22Rv1 (cell line): ENCODE results near the gene ALOX5AP.

Experiments
- H3K27ac ChIP-seq: fragments of 450-650 bp; 2 replicates; pipeline ENCODE4 v1.5.1; 2017
- ZFX ChIP-seq: fragments of 450-650 bp; IDR thresholded peaks from 2 replicates; pipeline ENCODE4 v1.6.1; 2017; ENCODE audit warnings: antibody characterized with exemption, borderline replicate concordance
- TF ChIP-seq, protein P1 (sequence below): fragments of 450-650 bp; IDR thresholded peaks from 2 replicates; pipeline ENCODE4 v1.5.1; 2017; ENCODE audit warnings: mild to moderate bottlenecking

ALOX5AP gene

DNA sequence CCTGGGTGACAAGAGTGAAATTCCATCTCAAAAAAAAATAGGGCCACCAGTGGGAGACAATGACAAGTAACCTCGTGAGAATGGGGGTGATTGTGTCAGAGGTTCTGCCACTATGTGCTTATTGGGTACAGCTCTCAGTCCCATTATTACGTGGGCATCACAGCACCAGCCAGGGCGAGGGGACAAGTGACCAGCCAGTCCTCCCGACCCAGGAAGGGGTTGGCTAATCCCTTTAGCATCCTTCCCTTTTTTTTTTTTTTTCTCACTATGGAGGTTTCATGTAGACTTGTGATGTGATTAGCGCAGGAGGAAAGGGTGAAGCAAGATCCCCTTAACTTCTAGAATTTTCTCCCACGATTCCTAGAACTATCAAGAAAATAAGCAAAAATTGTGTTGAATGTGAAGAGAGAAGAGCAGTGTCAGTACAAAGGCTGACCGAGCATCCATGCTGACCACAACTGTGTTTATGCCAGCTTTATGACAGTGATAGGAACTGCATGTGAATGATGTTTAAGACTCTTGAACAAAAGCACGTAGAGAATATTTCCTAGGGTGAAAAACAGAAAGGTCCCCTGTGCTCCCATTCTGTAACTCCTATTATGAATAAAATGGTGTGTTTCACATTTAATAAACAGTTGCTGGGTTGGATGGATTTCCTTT is 50.0 kb downstream of the ALOX5AP start:
- no peak overlapping the region for H3K27ac ChIP-seq
- TF ChIP-seq, protein P1, sequence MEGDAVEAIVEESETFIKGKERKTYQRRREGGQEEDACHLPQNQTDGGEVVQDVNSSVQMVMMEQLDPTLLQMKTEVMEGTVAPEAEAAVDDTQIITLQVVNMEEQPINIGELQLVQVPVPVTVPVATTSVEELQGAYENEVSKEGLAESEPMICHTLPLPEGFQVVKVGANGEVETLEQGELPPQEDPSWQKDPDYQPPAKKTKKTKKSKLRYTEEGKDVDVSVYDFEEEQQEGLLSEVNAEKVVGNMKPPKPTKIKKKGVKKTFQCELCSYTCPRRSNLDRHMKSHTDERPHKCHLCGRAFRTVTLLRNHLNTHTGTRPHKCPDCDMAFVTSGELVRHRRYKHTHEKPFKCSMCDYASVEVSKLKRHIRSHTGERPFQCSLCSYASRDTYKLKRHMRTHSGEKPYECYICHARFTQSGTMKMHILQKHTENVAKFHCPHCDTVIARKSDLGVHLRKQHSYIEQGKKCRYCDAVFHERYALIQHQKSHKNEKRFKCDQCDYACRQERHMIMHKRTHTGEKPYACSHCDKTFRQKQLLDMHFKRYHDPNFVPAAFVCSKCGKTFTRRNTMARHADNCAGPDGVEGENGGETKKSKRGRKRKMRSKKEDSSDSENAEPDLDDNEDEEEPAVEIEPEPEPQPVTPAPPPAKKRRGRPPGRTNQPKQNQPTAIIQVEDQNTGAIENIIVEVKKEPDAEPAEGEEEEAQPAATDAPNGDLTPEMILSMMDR, result no peak
- TF ChIP-seq ZFX, result no peak

DNA sequence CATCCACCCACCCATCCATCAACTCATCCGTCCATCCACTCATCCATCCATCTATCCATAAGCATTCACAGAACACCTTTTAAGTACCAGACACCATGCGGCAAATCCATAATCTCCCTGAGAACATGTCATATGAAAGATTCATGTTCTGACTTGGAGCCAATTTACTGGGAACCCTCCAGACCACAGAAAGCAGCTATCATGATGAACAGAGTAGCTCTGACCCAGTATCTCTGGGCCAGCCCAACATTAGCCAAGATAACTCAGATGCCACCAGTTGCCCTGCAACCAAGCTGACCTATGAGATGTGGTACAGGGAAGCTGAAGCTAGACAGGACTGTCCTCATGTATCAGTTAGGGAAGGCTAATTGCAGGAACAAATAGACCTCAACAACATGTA is 51.3 kb downstream of the ALOX5AP start:
- no peak for TF ChIP-seq ZFX
- TF ChIP-seq, protein P1, result no peak
- H3K27ac ChIP-seq, result no peak overlapping the region

DNA sequence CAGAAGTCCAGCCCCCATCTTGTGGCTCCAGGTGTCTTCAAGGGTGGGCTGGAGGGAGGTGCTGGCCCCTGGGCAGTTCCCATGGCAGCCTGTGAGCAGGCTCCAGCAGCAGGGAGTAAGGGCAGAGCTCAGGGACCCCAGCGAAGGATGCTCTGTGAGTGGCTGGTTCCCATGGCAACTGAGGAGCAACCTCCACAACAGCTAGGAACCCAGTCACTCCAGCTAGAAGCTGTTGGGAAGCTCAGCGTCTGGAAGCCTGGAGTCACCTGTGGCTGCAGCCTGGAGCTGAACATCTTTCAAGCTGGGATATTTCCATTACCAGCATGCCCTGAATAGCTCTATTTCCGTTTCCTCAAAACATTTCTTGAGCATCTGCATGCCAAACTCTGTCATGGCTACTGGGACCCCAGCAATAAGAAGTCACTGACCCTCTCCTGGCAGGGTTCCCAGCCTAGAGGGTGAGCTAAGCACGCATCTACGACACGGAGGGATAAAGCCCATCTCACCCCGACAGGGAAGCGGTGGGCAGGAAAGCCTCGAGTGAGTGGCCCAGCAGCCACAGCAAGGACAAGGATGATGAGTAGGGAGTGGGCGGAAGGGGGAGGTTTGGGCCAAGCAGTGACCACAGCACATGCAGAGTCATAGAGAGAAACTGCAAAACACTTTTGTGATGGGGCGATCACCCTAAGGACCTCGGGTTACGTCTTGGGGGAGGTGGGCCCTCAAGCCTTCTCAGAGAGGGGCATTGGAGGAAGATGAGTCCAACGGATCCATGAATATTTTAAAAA is 52.6 kb downstream of the ALOX5AP start:
- TF ChIP-seq, protein P1, result no peak
- TF ChIP-seq ZFX, result no peak
- no peak overlapping the region for H3K27ac ChIP-seq

DNA sequence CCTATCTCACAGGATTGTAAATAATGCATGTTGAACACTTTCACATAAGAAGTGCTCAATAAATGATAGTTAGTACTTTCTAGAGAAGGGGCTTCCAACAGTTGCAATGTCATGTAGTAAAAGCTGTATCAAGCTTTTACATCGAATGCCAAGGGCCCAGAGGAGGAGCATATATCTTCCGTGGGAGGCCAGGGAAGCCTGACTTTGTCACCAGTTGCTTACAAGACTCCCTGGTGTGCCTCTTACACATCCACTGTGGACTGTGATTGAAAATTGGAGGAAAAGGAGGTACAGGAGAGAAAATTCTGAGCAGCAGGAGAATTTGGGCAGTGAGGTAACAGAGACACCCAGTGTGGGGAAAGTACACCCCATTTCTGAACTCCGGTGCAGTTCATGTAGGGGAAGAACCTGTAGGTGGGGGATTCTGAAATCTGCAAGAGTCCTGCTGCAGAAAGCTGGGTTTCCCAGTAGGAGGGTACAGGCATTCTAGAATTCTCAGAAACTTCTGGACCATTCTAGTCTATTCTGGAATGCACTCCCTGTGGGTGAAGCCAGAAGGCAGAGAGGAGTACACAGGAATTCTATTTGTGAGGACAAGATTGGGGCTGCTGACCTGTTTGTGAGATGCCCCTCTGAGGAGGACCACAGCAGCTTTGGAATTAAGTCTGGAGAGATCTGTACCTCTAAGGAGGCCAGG is 54.0 kb downstream of the ALOX5AP start:
- TF ChIP-seq, protein P1, result no peak
- no peak for TF ChIP-seq ZFX

GRCh38 chr13:30790592-30790991 is 55.2 kb downstream of the ALOX5AP start:
- no peak overlapping the region for H3K27ac ChIP-seq
- TF ChIP-seq ZFX, result no peak
- TF ChIP-seq, protein P1, result no peak

More for the DNA sequence above, 54.0 kb downstream of the ALOX5AP start:
- no peak overlapping the region for H3K27ac ChIP-seq

DNA sequence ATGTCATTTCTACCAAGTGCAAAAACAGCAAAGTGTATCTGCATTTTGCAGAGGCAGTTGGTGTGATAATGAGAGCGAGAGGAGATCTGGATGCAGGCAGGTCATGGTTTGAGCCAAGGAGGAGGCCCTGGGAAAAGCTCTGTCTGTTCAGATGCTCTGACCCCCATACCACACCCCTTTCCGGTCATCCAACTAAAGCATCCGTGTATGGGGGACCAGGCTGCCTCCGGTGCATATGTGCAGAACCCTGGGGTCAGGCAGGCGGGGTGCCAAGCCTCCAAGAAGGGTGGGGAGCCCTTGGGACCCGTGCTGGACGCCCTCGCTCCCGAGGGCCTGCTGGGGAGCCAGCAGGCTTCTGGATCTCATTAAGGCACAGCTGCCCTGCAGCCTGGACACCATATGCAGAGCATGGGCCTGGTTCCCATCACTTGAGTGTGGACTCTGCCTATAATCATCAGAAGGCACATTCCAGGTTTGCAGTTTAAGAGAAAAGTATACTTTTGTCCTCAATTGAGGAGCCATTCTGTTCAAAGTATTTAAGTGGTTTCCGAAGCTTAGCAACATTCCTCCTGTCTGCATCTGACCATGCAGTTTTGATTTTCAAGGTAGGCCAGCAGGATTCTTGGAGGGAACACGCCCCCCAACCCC is 56.1 kb downstream of the ALOX5AP start:
- TF ChIP-seq ZFX, result no peak
- TF ChIP-seq, protein P1, result no peak
- no peak overlapping the region for H3K27ac ChIP-seq
